ENCODE measurements around the gene CLCN1.

The CLCN1 gene

GRCh38 chr7:143295870-143296269 lies 20.0 kb upstream of the CLCN1 start:
- no peak for DNase-seq

DNA sequence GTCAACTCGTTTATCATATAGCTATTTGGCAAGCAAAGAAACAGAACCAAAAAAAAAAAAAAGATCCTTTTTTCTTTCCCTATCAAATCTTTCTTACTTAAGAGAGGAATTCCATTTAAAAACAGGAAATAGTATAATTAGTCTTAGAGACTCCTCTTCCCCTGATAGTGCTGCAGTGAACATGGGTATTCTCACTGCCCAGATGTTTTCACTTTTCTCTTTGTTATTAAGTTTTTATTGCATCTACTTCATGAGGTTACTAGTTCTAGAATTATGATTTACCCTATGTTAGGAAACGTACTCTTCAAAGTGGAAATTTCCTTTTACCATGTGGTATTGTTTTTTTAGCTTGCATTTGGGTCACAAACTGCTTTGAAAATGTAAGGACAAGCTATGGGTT lies 19.2 kb upstream of the CLCN1 start:
- DNase-seq: no peak

DNA sequence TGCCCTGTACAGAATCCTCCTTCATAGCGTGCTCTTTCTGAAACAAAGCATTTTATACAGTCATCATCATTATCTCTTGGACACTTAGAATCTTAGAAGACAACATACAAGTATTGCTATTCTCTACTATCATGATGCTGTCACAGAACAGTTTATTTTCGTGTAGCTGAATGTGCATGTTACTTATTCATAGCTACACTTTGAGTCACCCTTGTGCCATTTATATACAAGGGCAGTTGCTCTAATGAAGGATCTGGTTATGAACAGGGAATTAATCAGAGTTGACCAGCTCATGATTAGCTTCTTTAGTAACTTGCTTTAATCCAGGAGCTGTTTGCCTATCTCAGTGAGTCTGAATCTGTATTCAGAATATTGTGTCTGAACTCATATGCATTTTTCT lies 16.6 kb upstream of the CLCN1 start:
- no peak for DNase-seq

- peak; percentile 63 for DNase-seq
Observed at GRCh38 chr7:143299840-143300239, 16.1 kb upstream of the CLCN1 start.

DNA sequence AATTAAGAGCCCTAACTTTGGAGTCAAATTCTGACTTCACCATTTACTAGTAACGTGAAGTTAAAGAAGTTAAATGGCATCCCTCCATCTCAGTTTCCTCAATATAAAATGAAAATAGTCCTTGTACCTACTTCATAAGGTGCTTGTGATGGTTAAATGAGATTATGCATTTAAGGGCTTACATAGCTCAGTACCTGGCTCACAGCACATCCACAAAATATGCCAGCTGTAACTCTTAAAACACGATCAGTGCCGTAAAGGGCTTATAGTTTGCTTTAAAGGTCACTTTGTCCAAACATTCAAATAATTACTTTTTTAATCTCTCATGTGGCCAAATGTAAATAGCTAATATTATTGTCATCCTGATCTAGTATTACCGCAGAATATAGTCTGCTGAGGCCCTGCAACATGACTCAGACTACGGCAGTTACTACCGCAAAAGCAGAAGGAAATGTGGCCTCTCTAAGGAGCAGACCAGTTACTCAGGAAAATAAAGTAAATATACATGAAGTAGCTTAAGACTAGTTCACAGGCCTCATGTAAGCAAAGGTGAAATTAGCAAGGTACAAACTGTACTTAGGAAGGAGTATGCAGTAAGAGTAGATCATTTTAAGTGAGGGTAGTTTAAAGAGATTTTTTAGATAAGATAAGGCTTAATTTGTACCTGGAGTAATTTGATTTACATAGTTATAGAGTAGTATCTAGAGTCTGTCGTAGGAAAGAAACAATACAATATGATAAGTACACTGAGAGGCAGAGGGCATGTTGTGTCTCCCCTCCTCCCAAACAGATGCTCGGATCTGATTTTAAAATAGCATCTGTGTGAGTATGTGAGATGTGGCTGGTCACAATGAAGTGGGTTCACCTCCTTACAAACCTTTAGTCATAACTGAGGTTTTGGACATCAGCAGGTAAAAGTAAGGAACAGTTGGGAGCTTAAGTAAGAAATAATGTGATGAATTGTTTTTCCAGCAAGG lies 14.7 kb upstream of the CLCN1 start:
- no peak for DNase-seq

DNA sequence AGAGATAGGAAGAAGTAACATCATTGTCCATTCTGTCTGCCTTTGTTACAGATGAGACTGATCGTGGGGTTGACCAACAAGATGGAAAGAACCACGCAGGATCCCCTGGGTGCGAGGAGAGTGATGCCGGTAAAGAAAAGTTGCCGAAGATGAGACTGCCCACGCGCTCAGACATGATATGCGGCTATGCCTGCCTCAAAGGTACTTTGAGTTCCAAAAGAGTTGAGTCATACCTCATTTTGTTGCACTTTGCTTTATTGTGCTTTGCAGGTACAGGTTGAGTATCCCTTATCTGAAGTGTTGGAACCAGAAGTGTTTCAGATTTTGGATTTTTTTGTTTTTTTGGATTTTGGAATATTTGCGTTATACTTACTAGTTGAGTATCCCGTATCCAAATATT lies 12.2 kb upstream of the CLCN1 start:
- DNase-seq: no peak

- no peak for DNase-seq
Observed at GRCh38 chr7:143304938-143305337, 11.0 kb upstream of the CLCN1 start.

DNA sequence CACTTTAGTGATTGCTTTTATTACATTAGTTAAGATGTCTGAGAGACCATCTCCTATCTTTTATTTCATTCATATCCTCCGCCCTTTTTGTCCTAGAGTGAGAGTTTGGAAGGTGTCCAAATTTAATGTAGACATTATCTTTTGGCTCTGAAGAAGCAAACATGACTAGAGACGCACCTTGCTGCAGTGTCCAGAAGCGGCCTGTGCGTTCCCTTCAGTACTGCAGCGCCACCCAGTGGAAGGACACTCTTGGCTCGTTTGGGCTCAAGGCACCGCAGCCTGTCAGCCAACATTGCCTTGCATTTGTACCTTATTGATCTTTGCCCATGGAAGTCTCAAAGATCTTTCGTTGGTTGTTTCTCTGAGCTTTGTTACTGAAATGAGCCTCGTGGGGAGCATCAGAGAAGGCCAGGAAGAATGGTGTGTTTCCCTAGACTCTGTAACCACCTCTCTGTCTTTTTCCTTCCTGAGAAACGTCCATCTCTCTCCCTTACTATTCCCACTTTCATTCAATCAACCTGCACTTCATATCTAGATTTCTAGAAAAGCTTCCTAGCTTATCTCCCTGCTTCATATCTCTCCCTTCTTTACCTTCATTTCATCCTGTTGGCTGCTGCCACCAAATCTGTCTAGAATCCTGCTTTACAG lies 10.4 kb upstream of the CLCN1 start:
- peak; percentile 83 to 85 for DNase-seq

DNA sequence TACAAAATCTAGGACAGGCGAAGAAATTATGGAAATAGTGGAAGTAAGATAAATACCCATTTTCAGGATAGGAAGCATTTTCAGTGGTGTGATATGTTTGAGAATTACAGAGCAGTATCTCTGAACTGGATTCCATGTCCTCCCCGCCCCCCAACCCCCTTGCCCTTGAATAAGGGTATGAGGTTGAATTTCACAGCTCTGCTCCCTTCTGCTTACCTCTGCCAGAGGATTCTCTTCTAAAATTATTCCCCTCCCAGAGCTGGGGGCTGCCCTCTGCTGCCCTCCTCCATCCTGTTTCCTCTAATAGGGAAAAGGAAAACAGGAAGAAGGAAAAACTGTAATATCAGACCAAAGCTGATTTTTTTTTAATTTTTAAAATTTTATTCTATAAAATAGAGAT lies 7.3 kb upstream of the CLCN1 start:
- DNase-seq: no peak

DNA sequence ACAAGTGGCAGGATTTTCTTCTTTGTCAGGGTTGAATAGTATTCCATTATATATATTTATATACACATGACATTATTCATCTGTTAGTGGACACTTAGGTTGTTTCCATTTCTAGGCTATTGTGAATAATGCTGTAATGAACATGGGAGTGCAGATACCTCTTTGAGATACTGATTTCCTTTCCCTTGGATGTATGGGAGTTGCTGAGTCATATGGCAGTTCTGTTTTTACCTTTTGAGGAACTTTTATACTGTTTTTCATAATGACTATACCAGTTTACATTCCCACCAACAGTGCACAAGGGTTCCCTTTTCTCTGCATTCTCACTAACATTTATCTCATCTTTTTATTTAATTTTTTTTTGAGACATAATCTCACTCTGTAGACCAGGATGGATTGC lies 1.8 kb upstream of the CLCN1 start:
- DNase-seq: no peak

DNA sequence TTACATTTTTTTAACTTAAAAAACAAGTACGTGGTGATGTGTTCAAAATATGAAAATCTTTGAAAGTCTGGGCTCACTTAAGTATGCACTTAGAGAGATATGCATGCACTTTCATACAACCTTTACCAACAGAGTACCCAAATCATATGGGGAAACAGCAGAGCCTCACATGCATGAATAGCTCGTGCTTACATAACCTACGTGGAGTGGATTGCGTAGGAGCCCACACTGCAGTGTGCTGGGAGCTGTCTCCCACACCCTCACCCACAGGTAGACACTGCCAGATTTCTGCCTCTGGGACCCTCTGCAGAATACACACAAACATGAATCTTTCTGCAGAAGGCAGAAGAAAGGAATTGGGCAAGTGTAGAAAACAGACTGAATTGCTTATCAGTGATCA lies 581 bp downstream of the CLCN1 start:
- DNase-seq: no peak

GRCh38 chr7:143318661-143319060 lies 2.8 kb downstream of the CLCN1 start:
- DNase-seq: no peak

- DNase-seq: no peak
Observed at GRCh38 chr7:143320620-143321019, 4.7 kb downstream of the CLCN1 start.

DNA sequence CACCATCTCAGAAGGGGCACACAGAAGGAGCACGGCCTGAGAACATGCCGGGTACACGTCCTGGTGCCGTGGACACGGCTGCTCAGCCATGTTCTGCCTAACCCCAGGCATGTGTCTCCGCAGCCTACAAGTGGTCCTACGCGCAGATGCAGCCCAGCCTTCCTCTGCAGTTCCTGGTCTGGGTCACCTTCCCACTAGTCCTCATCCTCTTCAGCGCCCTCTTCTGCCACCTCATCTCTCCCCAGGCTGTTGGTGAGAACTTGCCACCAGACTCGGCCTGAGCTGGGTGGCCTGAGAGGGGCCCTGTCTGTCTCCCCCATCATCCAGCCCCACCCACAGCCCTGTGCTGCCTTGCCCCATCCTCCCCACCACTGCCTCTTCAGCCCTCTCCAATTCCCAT lies 5.3 kb downstream of the CLCN1 start:
- no peak for DNase-seq

GRCh38 chr7:143321734-143322133 lies 5.8 kb downstream of the CLCN1 start:
- DNase-seq: peak in 1 of 2 experiments; percentile 14

DNA sequence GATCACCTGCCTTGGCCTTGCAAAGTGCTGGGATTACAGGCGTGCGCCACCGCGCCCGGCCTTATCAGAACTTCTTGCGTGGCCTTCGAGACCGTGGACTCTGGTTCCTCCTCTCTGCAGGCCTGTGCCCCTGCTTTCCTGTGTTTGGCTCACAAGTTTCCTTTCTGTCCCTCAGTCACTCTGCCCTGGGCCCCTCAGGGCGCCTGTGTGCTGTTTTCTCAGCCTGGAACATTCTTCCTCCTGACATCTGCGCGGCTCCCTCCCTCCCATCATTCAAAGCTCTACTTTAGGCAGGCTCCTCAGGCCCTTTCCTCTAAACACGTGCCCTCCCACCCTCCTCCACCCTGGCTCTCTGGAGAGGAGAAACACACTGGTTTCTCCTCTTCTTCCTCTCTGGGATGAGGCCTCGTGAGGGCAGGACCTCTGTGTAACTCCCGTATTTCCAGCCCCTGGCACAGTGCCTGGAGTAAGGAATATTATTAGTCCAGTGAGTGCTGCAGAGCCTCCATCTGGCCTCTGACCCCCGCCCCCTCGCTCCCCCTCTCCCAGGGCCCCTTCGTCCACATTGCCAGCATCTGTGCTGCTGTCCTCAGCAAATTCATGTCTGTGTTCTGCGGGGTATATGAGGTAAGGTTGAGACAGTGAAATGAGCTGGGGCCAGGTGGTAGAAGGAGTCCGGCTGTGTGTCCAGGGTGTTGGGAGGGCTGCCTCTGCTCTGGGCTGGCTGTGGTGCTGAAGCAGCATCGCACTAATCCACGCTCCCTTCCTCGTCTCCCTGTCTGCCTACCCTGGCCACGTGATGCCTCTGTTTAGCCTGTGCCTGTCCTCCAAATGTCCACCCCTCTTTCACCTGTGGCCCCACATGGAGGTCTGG lies 7.1 kb downstream of the CLCN1 start:
- no peak for DNase-seq

- DNase-seq: no peak
Observed at GRCh38 chr7:143323653-143324052, 7.7 kb downstream of the CLCN1 start.

DNA sequence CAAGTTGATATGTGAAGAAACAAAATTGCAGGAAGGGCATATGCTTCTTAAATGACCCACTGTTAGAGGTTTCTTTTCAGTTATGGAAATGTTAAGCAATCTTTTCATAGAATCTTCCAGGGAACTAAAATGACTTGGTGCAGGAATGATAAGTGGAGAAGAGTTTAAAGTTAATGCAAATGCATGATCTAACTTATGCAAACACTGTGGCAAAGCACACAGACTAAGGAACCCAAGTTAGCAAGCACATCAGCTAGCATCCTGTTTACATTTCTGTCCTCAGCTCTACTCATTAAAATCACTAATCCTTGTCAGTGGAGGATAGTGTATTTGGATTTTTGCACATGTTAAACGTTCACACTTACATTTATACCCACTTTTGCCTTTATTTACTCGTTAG lies 9.3 kb downstream of the CLCN1 start:
- no peak for DNase-seq

GRCh38 chr7:143327903-143328302 lies 12.0 kb downstream of the CLCN1 start:
- DNase-seq: no peak

DNA sequence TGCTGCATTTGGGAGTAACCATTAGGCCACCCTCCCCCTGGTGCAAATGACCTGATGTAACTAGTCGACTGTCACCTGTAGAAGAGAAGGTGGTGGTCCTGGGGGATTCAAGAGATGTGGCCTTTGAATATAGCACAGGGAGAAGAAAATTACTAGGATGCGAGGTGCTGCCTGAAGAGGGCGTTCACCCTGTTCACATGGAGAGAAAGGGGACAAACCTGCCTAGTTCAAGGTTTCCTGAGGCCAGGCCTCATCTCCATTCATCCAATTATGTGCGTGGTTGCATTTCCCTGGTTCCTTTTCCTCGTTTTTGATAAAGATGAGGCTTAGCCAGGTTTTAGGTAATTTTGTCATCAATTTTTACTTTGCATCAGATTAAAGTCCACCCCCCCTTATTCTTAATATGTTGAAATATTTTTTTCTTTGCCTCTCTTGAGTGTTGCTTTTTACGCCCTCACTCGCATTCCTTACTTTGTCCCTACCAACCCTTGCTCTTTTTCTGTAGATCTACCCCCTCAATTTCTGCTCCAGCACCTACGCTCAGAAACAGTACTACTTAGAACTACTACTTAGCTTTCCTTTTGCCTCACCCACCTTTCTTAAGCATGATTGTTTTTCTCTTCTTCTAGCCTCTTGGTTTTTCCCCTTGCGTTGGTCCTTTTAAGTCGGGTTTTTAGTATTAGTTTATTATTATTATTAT lies 13.7 kb downstream of the CLCN1 start:
- DNase-seq: no peak

GRCh38 chr7:143331179-143331801 lies 15.4 kb downstream of the CLCN1 start:
- no peak for DNase-seq

- no peak for DNase-seq
Observed at GRCh38 chr7:143334244-143334643, 18.3 kb downstream of the CLCN1 start.

Data from activated CD4-positive, alpha-beta T cell treated with anti-CD3 and anti-CD28 coated beads, Interleukin-2, amount 50 U/mL, for 48 hours (primary cell).